HEK293 (cell line): ENCODE results near the gene ACTR1A.
A peak's percentile ranks its signal among the peaks of the same experiment; 100 is the strongest.

ENCODE experiments used
- GLI2 ChIP-seq: fragments of 450-650 bp; formaldehyde crosslinking; IDR thresholded peaks from 2 replicates; pipeline ENCODE4; 2017; ENCODE audit warnings: missing biosample characterization, missing genetic modification characterization, low read depth, borderline replicate concordance
- MZF1 ChIP-seq: fragments of 450-650 bp; formaldehyde crosslinking; IDR thresholded peaks from 2 replicates; pipeline ENCODE4 v1.5.1; 2017; ENCODE audit warnings: missing biosample characterization, missing genetic modification characterization, borderline replicate concordance
- OSR2 ChIP-seq: fragments of 450-650 bp; formaldehyde crosslinking; IDR thresholded peaks from 2 replicates; pipeline ENCODE4 v1.5.1; 2016; ENCODE audit warnings: missing biosample characterization, missing genetic modification characterization
- OVOL3 ChIP-seq: fragments of 450-650 bp; formaldehyde crosslinking; IDR thresholded peaks from 2 replicates; pipeline ENCODE4 v1.5.1; 2016; ENCODE audit warnings: missing biosample characterization, missing genetic modification characterization
- SCRT1 ChIP-seq: fragments of 450-650 bp; formaldehyde crosslinking; IDR thresholded peaks from 2 replicates; pipeline ENCODE4 v1.5.1; 2016; ENCODE audit warnings: missing biosample characterization, missing genetic modification characterization, borderline replicate concordance
- SCRT2 ChIP-seq: fragments of 450-650 bp; formaldehyde crosslinking; IDR thresholded peaks from 2 replicates; pipeline ENCODE4 v1.5.1; 2016; ENCODE audit warnings: missing biosample characterization, missing genetic modification characterization
- SP2 ChIP-seq: fragments of 450-650 bp; formaldehyde crosslinking; IDR thresholded peaks from 2 replicates; pipeline ENCODE4 v1.5.1; 2016; ENCODE audit warnings: missing biosample characterization, missing genetic modification characterization
- ZBTB17 ChIP-seq: fragments of 450-650 bp; formaldehyde crosslinking; IDR thresholded peaks from 2 replicates; pipeline ENCODE4 v1.5.1; 2016; ENCODE audit warnings: missing biosample characterization, missing genetic modification characterization
- ZFHX2 ChIP-seq: fragments of 450-650 bp; formaldehyde crosslinking; conservative IDR thresholded peaks from 2 replicates; pipeline ENCODE4 v1.5.1; 2016; ENCODE audit warnings: missing biosample characterization, missing genetic modification characterization
- ZIC2 ChIP-seq: fragments of 450-650 bp; formaldehyde crosslinking; IDR thresholded peaks from 2 replicates; pipeline ENCODE4 v1.5.1; 2016; ENCODE audit warnings: missing biosample characterization, missing genetic modification characterization
- ZNF2 ChIP-seq: fragments of 450-650 bp; formaldehyde crosslinking; IDR thresholded peaks from 2 replicates; pipeline ENCODE4 v1.5.1; 2016; ENCODE audit warnings: missing biosample characterization, missing genetic modification characterization
- ZNF37A ChIP-seq: fragments of 450-650 bp; IDR thresholded peaks from 2 replicates; pipeline ENCODE4 v1.5.1; 2018; ENCODE audit warnings: missing biosample characterization, missing genetic modification characterization
- ZNF394 ChIP-seq: fragments of 450-650 bp; formaldehyde crosslinking; IDR thresholded peaks from 2 replicates; pipeline ENCODE4 v1.5.1; 2016; ENCODE audit warnings: missing biosample characterization, missing genetic modification characterization, mild to moderate bottlenecking, moderate library complexity, borderline replicate concordance
- ZNF426 ChIP-seq: fragments of 450-650 bp; formaldehyde crosslinking; IDR thresholded peaks from 2 replicates; pipeline ENCODE4 v1.5.1; 2017; ENCODE audit warnings: missing biosample characterization, missing genetic modification characterization, mild to moderate bottlenecking, inconsistent platforms, moderate library complexity
- ZNF48 ChIP-seq: fragments of 450-650 bp; formaldehyde crosslinking; IDR thresholded peaks from 2 replicates; pipeline ENCODE4 v1.5.1; 2016; ENCODE audit warnings: missing biosample characterization, missing genetic modification characterization
- ZNF558 ChIP-seq: fragments of 450-650 bp; formaldehyde crosslinking; IDR thresholded peaks from 2 replicates; pipeline ENCODE4 v1.5.1; 2016; ENCODE audit warnings: missing biosample characterization, missing genetic modification characterization
- ZNF600 ChIP-seq: fragments of 450-650 bp; formaldehyde crosslinking; IDR thresholded peaks from 2 replicates; pipeline ENCODE4 v1.5.1; 2016; ENCODE audit warnings: missing biosample characterization, missing genetic modification characterization
- ZNF621 ChIP-seq: fragments of 450-650 bp; formaldehyde crosslinking; IDR thresholded peaks from 2 replicates; pipeline ENCODE4 v1.5.1; 2017; ENCODE audit warnings: missing biosample characterization, missing genetic modification characterization
- ZNF660 ChIP-seq: fragments of 450-650 bp; IDR thresholded peaks from 2 replicates; pipeline ENCODE4 v1.5.1; 2018; ENCODE audit warnings: missing biosample characterization, mild to moderate bottlenecking, missing genetic modification characterization
- ZNF677 ChIP-seq: fragments of 450-650 bp; IDR thresholded peaks from 2 replicates; pipeline ENCODE4 v1.5.0; 2018; ENCODE audit warnings: missing biosample characterization, mild to moderate bottlenecking, missing genetic modification characterization, moderate library complexity
- ZNF76 ChIP-seq: fragments of 450-650 bp; formaldehyde crosslinking; IDR thresholded peaks from 2 replicates; pipeline ENCODE4; 2016; ENCODE audit warnings: low read depth, missing biosample characterization, missing genetic modification characterization, borderline replicate concordance
- ZSCAN16 ChIP-seq: fragments of 450-650 bp; formaldehyde crosslinking; IDR thresholded peaks from 2 replicates; pipeline ENCODE4 v1.5.1; 2016; ENCODE audit warnings: missing biosample characterization, missing genetic modification characterization
- TF ChIP-seq, protein P1 (sequence below): fragments of 450-650 bp; formaldehyde crosslinking; IDR thresholded peaks from 2 replicates; pipeline ENCODE4 v1.5.1; 2016; ENCODE audit warnings: missing biosample characterization, missing genetic modification characterization
- TF ChIP-seq, protein P2 (sequence below): fragments of 450-650 bp; formaldehyde crosslinking; IDR thresholded peaks from 2 replicates; pipeline ENCODE4 v1.5.1; 2016; ENCODE audit warnings: missing biosample characterization, missing genetic modification characterization
- TF ChIP-seq, protein P3 (sequence below): fragments of 450-650 bp; formaldehyde crosslinking; IDR thresholded peaks from 2 replicates; pipeline ENCODE4 v1.5.1; 2016; ENCODE audit warnings: missing biosample characterization, missing genetic modification characterization
- TF ChIP-seq, protein P4 (sequence below): fragments of 450-650 bp; formaldehyde crosslinking; IDR thresholded peaks from 2 replicates; pipeline ENCODE4 v1.5.1; 2016; ENCODE audit warnings: missing biosample characterization, missing genetic modification characterization, low read depth
- TF ChIP-seq, protein P5 (sequence below): fragments of 450-650 bp; formaldehyde crosslinking; IDR thresholded peaks from 2 replicates; pipeline ENCODE4 v1.5.1; 2017; ENCODE audit warnings: missing biosample characterization, missing genetic modification characterization
- TF ChIP-seq, protein P6 (sequence below): fragments of 450-650 bp; formaldehyde crosslinking; IDR thresholded peaks from 2 replicates; pipeline ENCODE4 v1.5.1; 2016; ENCODE audit warnings: missing biosample characterization, missing genetic modification characterization

The ACTR1A gene

DNA sequence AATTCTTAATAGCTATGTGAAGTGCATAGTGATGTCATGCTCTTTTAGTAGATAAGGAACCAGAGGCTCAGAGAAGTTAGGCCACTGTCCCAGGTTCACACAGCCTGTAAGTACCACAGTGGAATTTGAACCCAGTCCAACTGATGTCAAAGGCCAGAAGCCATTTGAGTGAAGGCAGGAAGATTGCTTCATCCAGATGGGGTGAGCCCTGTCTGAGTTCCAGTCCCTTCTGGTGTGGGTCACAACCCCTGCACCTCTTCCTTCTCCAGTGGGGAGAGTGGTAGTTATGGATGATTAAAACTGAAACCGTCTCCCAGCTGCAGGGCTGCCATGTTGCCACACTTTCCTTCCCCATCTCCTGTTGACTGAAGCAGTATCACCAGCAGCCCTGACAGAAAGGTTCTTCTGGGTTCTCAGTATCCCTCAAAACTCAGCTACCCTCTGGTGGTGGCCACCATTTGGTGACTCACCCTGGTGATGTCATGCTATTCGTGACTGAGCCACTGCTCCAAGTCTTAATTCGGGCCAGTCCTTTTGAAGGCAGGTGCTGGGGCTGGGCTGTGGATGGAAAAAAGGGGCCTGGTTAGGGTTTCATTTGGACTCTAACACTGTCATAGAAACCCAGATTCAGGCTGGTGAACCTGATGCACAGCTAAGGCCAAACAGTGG lies 49.7 kb downstream of the ACTR1A start (continued):
- TF ChIP-seq, protein P1, sequence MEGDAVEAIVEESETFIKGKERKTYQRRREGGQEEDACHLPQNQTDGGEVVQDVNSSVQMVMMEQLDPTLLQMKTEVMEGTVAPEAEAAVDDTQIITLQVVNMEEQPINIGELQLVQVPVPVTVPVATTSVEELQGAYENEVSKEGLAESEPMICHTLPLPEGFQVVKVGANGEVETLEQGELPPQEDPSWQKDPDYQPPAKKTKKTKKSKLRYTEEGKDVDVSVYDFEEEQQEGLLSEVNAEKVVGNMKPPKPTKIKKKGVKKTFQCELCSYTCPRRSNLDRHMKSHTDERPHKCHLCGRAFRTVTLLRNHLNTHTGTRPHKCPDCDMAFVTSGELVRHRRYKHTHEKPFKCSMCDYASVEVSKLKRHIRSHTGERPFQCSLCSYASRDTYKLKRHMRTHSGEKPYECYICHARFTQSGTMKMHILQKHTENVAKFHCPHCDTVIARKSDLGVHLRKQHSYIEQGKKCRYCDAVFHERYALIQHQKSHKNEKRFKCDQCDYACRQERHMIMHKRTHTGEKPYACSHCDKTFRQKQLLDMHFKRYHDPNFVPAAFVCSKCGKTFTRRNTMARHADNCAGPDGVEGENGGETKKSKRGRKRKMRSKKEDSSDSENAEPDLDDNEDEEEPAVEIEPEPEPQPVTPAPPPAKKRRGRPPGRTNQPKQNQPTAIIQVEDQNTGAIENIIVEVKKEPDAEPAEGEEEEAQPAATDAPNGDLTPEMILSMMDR (tag by site-specific recombination), result no peak; the same call in 1 of the 2 replicates
- TF ChIP-seq ZNF426 (tag by site-specific recombination), result no peak
- TF ChIP-seq, protein P2, sequence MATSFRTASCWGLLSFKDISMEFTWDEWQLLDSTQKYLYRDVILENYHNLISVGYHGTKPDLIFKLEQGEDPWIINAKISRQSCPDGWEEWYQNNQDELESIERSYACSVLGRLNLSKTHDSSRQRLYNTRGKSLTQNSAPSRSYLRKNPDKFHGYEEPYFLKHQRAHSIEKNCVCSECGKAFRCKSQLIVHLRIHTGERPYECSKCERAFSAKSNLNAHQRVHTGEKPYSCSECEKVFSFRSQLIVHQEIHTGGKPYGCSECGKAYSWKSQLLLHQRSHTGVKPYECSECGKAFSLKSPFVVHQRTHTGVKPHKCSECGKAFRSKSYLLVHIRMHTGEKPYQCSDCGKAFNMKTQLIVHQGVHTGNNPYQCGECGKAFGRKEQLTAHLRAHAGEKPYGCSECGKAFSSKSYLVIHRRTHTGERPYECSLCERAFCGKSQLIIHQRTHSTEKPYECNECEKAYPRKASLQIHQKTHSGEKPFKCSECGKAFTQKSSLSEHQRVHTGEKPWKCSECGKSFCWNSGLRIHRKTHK (tag by site-specific recombination), result no peak
- no peak; the same call in 1 of the 2 replicates for TF ChIP-seq ZNF2 (tag by site-specific recombination)
- no peak for TF ChIP-seq SP2 (tag by site-specific recombination)
- TF ChIP-seq OSR2 (tag by site-specific recombination), result peak; percentile 71; the same call in 1 of the 2 replicates
- TF ChIP-seq ZNF677 (tag by site-specific recombination), result no peak
- TF ChIP-seq GLI2 (tag by site-specific recombination), result no peak
- TF ChIP-seq ZNF558, result peak; percentile 86
- no peak for TF ChIP-seq ZFHX2 (tag by site-specific recombination)
- TF ChIP-seq, protein P3, sequence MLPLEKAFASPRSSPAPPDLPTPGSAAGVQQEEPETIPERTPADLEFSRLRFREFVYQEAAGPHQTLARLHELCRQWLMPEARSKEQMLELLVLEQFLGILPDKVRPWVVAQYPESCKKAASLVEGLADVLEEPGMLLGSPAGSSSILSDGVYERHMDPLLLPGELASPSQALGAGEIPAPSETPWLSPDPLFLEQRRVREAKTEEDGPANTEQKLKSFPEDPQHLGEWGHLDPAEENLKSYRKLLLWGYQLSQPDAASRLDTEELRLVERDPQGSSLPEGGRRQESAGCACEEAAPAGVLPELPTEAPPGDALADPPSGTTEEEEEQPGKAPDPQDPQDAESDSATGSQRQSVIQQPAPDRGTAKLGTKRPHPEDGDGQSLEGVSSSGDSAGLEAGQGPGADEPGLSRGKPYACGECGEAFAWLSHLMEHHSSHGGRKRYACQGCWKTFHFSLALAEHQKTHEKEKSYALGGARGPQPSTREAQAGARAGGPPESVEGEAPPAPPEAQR, result no peak
- 0 out of 2 replicates have a peak, but pooled peaks have one; percentile 14 for TF ChIP-seq ZNF76 (tag by site-specific recombination)
- TF ChIP-seq, protein P4, sequence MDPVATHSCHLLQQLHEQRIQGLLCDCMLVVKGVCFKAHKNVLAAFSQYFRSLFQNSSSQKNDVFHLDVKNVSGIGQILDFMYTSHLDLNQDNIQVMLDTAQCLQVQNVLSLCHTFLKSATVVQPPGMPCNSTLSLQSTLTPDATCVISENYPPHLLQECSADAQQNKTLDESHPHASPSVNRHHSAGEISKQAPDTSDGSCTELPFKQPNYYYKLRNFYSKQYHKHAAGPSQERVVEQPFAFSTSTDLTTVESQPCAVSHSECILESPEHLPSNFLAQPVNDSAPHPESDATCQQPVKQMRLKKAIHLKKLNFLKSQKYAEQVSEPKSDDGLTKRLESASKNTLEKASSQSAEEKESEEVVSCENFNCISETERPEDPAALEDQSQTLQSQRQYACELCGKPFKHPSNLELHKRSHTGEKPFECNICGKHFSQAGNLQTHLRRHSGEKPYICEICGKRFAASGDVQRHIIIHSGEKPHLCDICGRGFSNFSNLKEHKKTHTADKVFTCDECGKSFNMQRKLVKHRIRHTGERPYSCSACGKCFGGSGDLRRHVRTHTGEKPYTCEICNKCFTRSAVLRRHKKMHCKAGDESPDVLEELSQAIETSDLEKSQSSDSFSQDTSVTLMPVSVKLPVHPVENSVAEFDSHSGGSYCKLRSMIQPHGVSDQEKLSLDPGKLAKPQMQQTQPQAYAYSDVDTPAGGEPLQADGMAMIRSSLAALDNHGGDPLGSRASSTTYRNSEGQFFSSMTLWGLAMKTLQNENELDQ (tag by site-specific recombination), result no peak
- TF ChIP-seq ZNF660 (tag by site-specific recombination), result peak; percentile 87
- peak; percentile 80; the same call in 1 of the 2 replicates for TF ChIP-seq ZNF394
- TF ChIP-seq OVOL3, result no peak
- TF ChIP-seq ZNF621 (tag by site-specific recombination), result no peak
- TF ChIP-seq, protein P5, sequence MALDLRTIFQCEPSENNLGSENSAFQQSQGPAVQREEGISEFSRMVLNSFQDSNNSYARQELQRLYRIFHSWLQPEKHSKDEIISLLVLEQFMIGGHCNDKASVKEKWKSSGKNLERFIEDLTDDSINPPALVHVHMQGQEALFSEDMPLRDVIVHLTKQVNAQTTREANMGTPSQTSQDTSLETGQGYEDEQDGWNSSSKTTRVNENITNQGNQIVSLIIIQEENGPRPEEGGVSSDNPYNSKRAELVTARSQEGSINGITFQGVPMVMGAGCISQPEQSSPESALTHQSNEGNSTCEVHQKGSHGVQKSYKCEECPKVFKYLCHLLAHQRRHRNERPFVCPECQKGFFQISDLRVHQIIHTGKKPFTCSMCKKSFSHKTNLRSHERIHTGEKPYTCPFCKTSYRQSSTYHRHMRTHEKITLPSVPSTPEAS (tag by site-specific recombination), result no peak
- TF ChIP-seq ZNF600 (tag by site-specific recombination), result no peak; the same call in 1 of the 2 replicates
- TF ChIP-seq ZNF48 (tag by site-specific recombination), result no peak
- TF ChIP-seq ZNF37A, result no peak
- no peak for TF ChIP-seq ZSCAN16 (tag by site-specific recombination)
- TF ChIP-seq ZIC2 (tag by site-specific recombination), result no peak
- peak; percentile 77 for TF ChIP-seq SCRT2 (tag by site-specific recombination)
- peak; percentile 73 for TF ChIP-seq ZBTB17 (tag by site-specific recombination)
- no peak for TF ChIP-seq MZF1 (tag by site-specific recombination)
- TF ChIP-seq, protein P6, sequence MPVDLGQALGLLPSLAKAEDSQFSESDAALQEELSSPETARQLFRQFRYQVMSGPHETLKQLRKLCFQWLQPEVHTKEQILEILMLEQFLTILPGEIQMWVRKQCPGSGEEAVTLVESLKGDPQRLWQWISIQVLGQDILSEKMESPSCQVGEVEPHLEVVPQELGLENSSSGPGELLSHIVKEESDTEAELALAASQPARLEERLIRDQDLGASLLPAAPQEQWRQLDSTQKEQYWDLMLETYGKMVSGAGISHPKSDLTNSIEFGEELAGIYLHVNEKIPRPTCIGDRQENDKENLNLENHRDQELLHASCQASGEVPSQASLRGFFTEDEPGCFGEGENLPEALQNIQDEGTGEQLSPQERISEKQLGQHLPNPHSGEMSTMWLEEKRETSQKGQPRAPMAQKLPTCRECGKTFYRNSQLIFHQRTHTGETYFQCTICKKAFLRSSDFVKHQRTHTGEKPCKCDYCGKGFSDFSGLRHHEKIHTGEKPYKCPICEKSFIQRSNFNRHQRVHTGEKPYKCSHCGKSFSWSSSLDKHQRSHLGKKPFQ (tag by site-specific recombination), result no peak
- peak; percentile 16; the same call in 1 of the 2 replicates for TF ChIP-seq SCRT1 (tag by site-specific recombination)
